SHP77 treated with DMSO at 0.1 percent for 48 hours (cell line): ENCODE measurements around the gene GCGR.

ENCODE experiments used
- DNase-seq: peaks from one replicate; lab custom pipeline; 2025; lab: John Stamatoyannopoulos, UW

The GCGR gene

GRCh38 chr17:81803728-81804558 is at the start of gene GCGR:
GCGR (plus strand) TSS chr17:81804150; CDS start chr17:81809019, 4,869 bp downstream.
- DNase-seq, result no peak

- DNase-seq, result no peak
Observed at GRCh38 chr17:81792675-81793615, 11.0 kb upstream of the GCGR start.

DNA sequence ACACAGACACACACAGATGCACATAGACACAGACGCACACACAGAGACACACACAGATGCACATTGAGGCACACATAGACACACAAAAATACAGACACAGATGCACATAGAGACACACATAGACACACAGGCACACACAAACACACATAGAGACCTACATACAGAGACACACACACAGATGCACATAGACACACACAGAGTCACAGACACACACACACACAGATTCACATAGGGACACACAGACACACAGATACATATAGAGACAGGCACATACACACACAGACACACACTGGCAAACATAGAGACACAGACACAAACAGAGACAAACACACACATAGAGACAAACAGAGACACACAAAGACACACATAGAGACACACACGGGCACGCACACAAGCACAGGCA is 9.9 kb upstream of the GCGR start:
- DNase-seq, result no peak

GRCh38 chr17:81794509-81794908 is 9.4 kb upstream of the GCGR start:
- DNase-seq, result no peak

GRCh38 chr17:81801327-81801726 is 2.6 kb upstream of the GCGR start:
- no peak for DNase-seq

- no peak for DNase-seq
Observed at GRCh38 chr17:81802048-81802758, 1.7 kb upstream of the GCGR start.

GRCh38 chr17:81802856-81803643 is 900 bp upstream of the GCGR start:
- DNase-seq, result no peak

GRCh38 chr17:81804559-81805399 is 829 bp downstream of the GCGR start:
- DNase-seq, result no peak

- DNase-seq, result no peak
Observed at GRCh38 chr17:81805707-81806460, 1.9 kb downstream of the GCGR start.

DNA sequence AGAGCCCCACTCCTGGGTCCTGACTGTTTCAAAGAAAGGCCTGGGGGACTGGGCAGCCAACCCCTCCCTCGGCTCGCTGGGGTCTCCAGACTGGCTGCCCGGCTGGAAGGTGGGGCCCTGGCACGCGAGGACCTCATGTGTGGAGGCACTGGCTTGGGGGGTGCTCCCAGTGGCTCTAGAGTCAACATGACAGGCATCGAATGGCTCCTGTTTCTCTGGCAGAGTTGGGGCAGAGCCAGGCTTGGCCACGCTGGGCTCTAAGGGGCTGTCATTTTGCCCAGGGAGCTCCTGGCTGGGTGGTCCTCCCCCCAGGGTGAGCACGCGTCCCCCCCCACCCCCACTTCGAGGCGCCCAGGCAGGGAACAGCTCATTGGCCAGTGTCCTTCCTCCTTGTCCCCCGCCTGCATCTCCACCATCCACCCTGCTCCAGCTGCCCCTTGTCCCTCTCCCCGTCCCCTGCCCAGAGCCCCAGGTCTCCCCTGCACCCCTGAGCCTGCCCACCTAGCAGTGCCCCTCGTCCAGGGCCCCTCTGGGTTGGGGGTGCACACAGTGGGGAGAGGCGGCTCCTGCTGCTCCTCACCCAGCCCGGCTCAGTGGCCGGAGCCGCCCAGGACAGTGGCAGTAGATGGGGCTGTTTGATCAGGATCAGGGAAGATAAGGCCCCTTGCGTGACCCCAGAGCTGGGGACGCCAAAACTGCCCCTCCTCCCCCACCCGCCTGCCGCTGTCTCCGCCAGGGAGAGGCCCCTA is 2.7 kb downstream of the GCGR start:
- DNase-seq, result no peak

- DNase-seq, result no peak
Observed at GRCh38 chr17:81807210-81807719, 3.3 kb downstream of the GCGR start.

- DNase-seq, result no peak
Observed at GRCh38 chr17:81807839-81808238, 3.9 kb downstream of the GCGR start.

DNA sequence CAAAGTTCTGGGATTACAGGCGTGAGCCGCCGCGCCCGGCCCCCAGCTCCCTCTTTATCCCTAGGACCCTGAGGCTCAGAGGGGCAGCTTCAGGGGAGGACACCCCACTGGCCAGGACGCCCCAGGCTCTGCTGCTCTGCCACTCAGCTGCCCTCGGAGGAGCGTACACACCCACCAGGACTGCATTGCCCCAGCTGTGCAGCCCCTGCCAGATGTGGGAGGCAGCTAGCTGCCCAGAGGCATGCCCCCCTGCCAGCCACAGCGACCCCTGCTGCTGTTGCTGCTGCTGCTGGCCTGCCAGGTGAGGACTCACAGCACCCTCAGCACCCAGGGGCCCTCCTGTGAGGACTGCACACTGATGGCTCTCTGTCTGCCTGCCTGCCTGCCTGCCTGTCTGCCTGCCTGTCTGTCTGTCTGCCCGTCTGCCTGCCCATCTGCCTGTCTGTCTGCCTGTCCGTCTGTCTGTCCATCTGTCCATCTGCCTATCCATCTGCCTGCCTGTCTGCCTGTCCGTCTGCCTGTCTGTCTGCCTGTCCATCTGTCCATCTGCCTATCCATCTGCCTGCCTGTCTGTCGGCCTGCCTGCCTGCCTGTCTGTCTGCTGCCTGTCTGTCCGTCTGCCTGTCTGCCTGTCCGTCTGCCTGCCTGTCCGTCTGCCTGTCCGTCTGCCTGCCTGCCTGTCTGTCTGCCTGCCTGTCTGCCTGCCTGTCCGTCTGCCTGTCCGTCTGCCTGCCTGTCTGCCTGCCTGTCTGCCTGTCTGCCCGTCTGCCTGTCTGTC is 5.0 kb downstream of the GCGR start:
- no peak for DNase-seq

- no peak for DNase-seq
Observed at GRCh38 chr17:81809556-81809998, 5.6 kb downstream of the GCGR start.

GRCh38 chr17:81810476-81810875 is 6.5 kb downstream of the GCGR start:
- no peak for DNase-seq

DNA sequence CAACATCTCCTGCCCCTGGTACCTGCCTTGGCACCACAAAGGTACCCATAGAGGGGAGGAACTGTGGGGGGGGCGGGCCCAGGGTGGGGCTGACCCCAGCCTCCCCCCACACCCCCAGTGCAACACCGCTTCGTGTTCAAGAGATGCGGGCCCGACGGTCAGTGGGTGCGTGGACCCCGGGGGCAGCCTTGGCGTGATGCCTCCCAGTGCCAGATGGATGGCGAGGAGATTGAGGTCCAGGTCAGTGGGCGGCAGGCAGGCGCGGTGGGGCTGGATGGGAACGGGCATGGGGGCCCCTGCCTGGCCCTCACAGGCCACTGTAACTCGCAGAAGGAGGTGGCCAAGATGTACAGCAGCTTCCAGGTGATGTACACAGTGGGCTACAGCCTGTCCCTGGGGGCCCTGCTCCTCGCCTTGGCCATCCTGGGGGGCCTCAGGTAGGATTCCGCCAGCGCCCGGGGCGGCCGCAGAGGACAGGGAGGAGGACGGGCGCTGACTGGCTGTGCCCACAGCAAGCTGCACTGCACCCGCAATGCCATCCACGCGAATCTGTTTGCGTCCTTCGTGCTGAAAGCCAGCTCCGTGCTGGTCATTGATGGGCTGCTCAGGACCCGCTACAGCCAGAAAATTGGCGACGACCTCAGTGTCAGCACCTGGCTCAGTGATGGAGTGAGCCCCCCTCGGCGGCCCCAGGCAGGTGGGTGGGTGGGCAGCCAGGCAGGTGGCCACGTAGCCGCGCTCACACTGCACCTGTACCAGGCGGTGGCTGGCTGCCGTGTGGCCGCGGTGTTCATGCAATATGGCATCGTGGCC is 7.1 kb downstream of the GCGR start:
- DNase-seq, result no peak
